Brain microvascular endothelial cell (primary cell): ENCODE data around the gene MED20.

Experiments used
- DNase-seq: peaks from one replicate; pipeline ENCODE4 v3.0.0-alpha.2; 2020
- H3K27ac ChIP-seq: fragments of 250-450 bp; sonication (Bioruptor Pico); 2 replicates; pipeline ENCODE4 v1.5.1; 2020; ENCODE audit warnings: mild to moderate bottlenecking, moderate library complexity
- H3K27me3 ChIP-seq: fragments of 250-450 bp; sonication (Bioruptor Pico); replicated peaks from 2 replicates; pipeline ENCODE4 v1.5.1; 2020; ENCODE audit warnings: mild to moderate bottlenecking
- H3K36me3 ChIP-seq: fragments of 250-450 bp; sonication (Bioruptor Pico); replicated peaks from 2 replicates; pipeline ENCODE4 v1.5.1; 2020; ENCODE audit warnings: mild to moderate bottlenecking
- H3K4me3 ChIP-seq: 2 replicates; pipeline ENCODE4 v1.5.1; 2011; ENCODE audit warnings: low read depth, mild to moderate bottlenecking, control low read depth, low read length, moderate library complexity
- in situ Hi-C: cut with HindIII; loops from 2 replicates; pipeline ENCODE4 v1.10.0; 2017; ENCODE audit warnings: low sequenced_read_pairs, low pct_ligation_motif_present
- TF ChIP-seq, protein P1 (sequence below): IDR thresholded peaks from 2 replicates; pipeline ENCODE4 v1.5.1; 2011; ENCODE audit warnings: low read depth, mild to moderate bottlenecking, moderate library complexity, low read length, control low read depth, inconsistent platforms; ENCODE audit errors: missing control alignments

MED20 gene

DNA sequence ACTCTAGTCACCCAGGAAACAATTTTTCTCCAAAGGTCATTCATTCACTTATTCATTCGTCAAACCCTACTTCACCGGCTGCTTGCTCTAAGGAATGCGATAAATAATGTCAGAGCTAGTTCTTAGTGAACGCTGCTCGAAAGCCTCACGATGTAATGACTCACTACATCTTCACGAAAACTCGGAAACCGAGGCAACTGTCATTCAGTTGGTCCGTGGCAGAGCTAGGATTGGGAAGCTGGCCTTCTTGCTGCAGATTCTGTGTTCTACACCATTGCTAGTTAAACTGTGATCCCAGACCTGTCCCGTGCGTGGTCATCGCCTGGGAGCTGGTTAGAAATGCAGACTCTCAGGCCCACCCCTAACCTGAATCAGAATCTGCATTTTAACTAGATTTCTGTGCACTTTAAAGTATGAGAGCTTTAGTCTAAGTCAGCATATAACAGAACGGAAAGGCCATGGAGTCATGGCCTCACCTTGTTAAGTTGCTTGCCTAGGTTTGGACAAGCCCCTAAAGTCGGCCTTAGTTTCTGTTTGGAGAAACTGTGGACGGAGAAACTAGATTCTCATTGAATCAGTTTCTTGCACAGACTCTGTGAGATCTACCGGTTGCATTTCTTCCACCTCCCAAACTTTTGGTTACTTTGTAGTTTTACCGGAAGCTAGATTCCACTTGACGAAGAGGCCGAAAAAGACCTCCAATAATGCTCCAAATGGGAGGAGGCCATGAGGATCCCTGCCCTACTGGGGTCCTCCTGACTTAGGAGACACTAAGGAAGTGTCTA lies 21.3 kb upstream of the MED20 start:
- Histone ChIP-seq H3K27ac (peak overlapping the region; percentile 53), H3K4me3 (peak overlapping the region; percentile 75), H3K27me3 (no peaks in the 10 kb centered on the region), H3K36me3 (peaks cover 3% of the 10 kb centered on the region)
- DNase-seq = no peak
- TF ChIP-seq, protein P1, sequence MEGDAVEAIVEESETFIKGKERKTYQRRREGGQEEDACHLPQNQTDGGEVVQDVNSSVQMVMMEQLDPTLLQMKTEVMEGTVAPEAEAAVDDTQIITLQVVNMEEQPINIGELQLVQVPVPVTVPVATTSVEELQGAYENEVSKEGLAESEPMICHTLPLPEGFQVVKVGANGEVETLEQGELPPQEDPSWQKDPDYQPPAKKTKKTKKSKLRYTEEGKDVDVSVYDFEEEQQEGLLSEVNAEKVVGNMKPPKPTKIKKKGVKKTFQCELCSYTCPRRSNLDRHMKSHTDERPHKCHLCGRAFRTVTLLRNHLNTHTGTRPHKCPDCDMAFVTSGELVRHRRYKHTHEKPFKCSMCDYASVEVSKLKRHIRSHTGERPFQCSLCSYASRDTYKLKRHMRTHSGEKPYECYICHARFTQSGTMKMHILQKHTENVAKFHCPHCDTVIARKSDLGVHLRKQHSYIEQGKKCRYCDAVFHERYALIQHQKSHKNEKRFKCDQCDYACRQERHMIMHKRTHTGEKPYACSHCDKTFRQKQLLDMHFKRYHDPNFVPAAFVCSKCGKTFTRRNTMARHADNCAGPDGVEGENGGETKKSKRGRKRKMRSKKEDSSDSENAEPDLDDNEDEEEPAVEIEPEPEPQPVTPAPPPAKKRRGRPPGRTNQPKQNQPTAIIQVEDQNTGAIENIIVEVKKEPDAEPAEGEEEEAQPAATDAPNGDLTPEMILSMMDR = no peak
- in situ Hi-C loops = no loop called here

DNA sequence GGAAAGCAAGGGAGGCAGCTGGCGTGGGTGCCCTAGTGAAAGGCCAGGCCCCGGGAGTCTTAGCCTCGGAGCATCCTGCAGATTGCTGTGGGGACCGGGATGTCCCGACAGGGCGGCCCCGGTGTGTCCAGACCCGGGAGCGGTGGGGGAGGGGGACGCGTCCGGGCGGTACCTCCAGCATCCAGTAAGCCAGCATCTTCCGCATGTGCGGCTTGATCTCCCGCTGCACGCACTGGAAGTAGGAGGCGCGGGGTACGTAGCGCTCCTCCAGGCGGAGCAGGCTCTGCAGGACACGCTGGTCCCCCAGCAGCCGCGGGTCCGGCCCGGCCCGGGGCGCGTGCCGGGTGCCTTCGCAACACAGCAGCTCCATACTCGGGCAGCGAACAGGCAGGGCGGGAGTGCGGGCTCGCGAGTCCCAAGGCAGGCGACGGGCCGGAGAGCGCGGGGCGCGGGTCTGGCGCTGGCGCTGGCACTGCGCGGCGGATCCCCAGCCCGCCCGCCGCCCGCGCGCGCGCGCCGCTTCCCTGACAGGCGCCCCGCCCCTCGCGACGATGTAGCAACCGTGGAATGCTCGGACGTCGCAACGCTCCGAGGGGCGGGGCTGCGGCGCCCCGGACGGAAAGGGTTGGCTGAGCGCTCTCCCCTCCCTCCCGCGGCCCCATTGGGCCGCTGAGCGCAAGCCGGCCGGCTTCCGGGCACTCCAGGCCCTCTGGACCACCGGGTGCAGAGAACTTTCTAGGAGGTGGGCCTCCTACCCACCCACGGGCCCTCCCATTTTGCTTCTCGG lies 20.5 kb upstream of the MED20 start, which contains the start of gene CCND3:
TSS of gene CCND3 (minus strand) at position 529 of the 787 bp plus-strand sequence. CDS start at position 370, 159 bp downstream.
- peak within 1 kb of the TSS; percentile 75 for H3K4me3 ChIP-seq
- peaks cover 11% of the 10 kb centered on the region for H3K36me3 ChIP-seq
- H3K27ac ChIP-seq = peak within 1 kb of the TSS; percentile 53
- TF ChIP-seq, protein P1 = peak; percentile 1
- peak; percentile 84 for DNase-seq
- no peaks in the 10 kb centered on the region for H3K27me3 ChIP-seq
- in situ Hi-C loops = no loop called here

DNA sequence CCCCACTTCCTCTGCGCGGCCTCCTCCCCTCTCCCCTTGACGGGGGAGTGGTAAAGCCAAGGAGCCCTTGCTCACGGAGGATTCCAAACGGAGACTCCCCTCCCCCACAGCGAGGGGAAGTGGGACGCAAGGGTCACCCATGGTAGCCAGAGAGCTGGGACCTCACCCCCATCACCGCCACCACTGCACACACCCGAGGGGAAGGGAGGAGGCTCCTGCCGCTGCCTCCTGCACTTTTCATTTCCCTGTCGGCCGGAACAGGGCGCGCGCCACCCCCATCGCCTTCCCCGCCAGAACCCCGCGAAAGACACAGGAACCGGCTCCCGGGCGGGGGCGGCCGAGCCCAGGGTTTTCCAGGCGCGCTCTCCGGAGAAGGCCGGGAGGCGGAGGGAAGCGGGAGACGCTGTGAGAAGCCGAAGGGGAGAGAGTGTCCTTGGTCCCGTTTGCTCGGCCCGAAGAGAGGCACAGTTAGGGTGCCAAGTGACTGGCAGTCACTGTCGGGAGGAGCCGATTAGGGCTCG lies 19.9 kb upstream of the MED20 start:
- H3K27ac ChIP-seq = peak overlapping the region; percentile 12
- TF ChIP-seq, protein P1 = no peak
- peak overlapping the region; percentile 75 for H3K4me3 ChIP-seq
- no peaks in the 10 kb centered on the region for H3K27me3 ChIP-seq
- peaks cover 14% of the 10 kb centered on the region for H3K36me3 ChIP-seq
- in situ Hi-C loops = no loop called here
- DNase-seq = no peak

DNA sequence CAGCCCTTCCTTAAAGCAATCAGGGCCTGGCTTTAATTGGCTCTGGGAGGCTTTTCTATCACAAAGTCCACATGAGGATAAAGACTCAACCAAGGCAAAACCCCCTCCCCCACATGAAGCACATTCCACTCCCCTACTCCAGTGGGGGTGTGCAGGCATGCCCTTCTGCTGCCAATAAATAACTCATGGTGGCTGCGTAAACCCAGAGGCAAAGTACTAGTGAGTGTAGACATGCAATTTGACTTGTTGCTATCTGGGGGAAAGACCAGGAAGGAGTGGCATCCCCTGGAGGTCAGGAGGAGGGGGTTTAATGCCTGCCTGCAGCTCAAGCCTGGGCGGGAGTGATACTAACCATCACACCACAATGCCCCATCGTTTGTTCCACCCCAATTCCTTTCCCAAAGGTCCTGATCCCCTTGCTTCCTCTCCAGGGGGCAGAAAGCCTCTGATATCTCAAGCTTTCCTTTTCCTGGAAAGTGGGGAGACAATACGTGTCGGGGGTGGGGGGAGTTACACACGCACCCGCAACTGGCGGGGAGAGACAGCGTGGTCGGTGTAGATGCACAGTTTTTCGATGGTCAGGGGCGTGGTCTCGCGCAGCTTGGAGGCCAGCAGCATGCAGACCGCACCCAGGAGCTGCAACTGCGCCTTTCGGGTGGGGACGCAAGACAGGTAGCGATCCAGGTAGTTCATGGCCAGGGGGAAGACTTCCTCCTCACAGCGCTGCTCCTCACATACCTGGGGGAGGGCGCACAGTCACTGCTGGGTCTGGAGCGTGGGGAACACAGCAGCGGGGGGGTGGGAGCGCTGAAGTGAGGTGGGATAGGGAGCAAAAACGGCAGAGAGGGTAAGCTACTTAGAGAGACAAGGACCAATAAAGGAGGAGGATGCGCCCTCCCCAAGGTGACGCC lies 19.2 kb upstream of the MED20 start:
- in situ Hi-C loops = no loop called here
- Histone ChIP-seq H3K4me3 (peak overlapping the region; percentile 75), H3K27ac (no peak overlapping the region), H3K27me3 (no peaks in the 10 kb centered on the region), H3K36me3 (peaks cover 21% of the 10 kb centered on the region)
- TF ChIP-seq, protein P1 = no peak
- no peak for DNase-seq

DNA sequence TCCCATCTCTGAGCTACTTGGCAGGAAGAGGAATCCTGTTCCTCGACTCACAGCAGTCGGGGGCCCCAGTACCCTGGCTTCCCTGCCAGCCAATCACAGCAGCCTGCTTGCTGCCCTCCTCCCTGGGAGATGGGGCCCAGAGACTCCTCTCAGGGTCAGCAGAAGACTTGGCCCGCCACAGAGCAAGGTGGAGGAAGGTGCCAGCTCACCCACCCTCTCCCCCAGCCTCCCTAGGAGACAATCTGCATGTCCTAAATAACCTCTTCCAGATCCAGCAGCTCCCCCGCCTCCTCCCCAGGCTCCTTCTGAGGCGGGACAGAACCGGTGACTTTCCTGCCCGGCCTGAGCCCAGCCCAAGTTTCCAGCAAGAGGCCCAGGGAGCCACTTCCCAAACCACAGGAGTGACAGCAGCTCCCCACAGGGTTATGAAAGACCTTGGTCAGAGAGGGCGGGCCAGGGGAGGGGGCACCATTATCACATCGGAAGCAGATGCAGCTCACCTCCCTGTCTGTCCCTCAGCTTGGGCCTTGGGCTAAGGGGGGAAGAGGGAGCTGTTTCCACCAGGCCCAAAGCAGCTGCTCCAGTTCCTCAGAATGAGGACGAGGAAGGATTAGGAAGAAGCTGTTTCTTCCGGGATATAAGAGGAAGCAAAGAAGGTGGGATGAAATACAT lies 18.4 kb upstream of the MED20 start:
- no peak for DNase-seq
- peak overlapping the region; percentile 17 for H3K4me3 ChIP-seq
- H3K27me3 ChIP-seq = no peaks in the 10 kb centered on the region
- H3K27ac ChIP-seq = no peak overlapping the region
- in situ Hi-C loops = no loop called here
- TF ChIP-seq, protein P1 = no peak
- H3K36me3 ChIP-seq = peaks cover 29% of the 10 kb centered on the region
